Stimulated activated CD8-positive, alpha-beta memory T cell treated with anti-CD3 and anti-CD28 coated beads, Interleukin-4, amount 100 ng/mL, for 24 hours (primary cell): ENCODE data around the gene CHCHD6.

Experiments
- DNase-seq: peaks from one replicate; pipeline ENCODE4 v3.0.0-alpha.2; 2020; ENCODE audit warnings: low read depth

The CHCHD6 gene

GRCh38 chr3:126828306-126828705 is 124.3 kb downstream of the CHCHD6 start:
- DNase-seq, result no peak

GRCh38 chr3:126832933-126833332 is 128.9 kb downstream of the CHCHD6 start:
- DNase-seq, result no peak

GRCh38 chr3:126834596-126835471 is 130.8 kb downstream of the CHCHD6 start:
- DNase-seq, result no peak

GRCh38 chr3:126835472-126836219 is 131.6 kb downstream of the CHCHD6 start:
- no peak for DNase-seq

- DNase-seq, result no peak
These were observed 132.3 kb downstream of the CHCHD6 start for GRCh38 chr3:126836220-126836860.

- DNase-seq, result no peak
These were observed 133.7 kb downstream of the CHCHD6 start for GRCh38 chr3:126837773-126838172.

GRCh38 chr3:126845920-126846715 is 142.1 kb downstream of the CHCHD6 start:
- DNase-seq, result no peak

- DNase-seq, result no peak
These were observed 143.0 kb downstream of the CHCHD6 start for GRCh38 chr3:126847061-126847460.

- no peak for DNase-seq
These were observed 145.0 kb downstream of the CHCHD6 start for GRCh38 chr3:126848991-126849390.

GRCh38 chr3:126849768-126850167 is 145.7 kb downstream of the CHCHD6 start:
- no peak for DNase-seq

GRCh38 chr3:126850370-126851085 is 146.5 kb downstream of the CHCHD6 start:
- no peak for DNase-seq

GRCh38 chr3:126851382-126851781 is 147.3 kb downstream of the CHCHD6 start:
- DNase-seq, result no peak

- DNase-seq, result no peak
These were observed 147.9 kb downstream of the CHCHD6 start for GRCh38 chr3:126851934-126852333.

- DNase-seq, result no peak
These were observed 148.5 kb downstream of the CHCHD6 start for GRCh38 chr3:126852511-126852910.

- no peak for DNase-seq
These were observed 150.6 kb downstream of the CHCHD6 start for GRCh38 chr3:126854666-126855065.

- DNase-seq, result no peak
These were observed 151.3 kb downstream of the CHCHD6 start for GRCh38 chr3:126855374-126855773.

- DNase-seq, result no peak
These were observed 153.9 kb downstream of the CHCHD6 start for GRCh38 chr3:126857928-126858327.

GRCh38 chr3:126858401-126858800 is 154.4 kb downstream of the CHCHD6 start:
- no peak for DNase-seq

- DNase-seq, result no peak
These were observed 154.8 kb downstream of the CHCHD6 start for GRCh38 chr3:126858887-126859286.

- DNase-seq, result no peak
These were observed 155.6 kb downstream of the CHCHD6 start for GRCh38 chr3:126859415-126860246.
